ENCODE data around the gene NDUFV2.

- TF ChIP-seq POLR2A (IDR thresholded peaks at IDR 0.05; ENCODE audit: low read depth, low read length) (no peak), CTCF (IDR thresholded peaks at IDR 0.05; ENCODE audit: extremely low read depth in 1 of 2, insufficient read depth in 1 of 2, low read depth in 1 of 2, low read length in 2 of 2) (no peak), JUN (IDR thresholded peaks at IDR 0.05; ENCODE audit: borderline replicate concordance, insufficient read depth, insufficient read length, low read depth) (peak; percentile 22), GATA2 (IDR thresholded peaks at IDR 0.05; ENCODE audit: insufficient read depth, insufficient read length, low read depth, low read length) (no peak), MAX (IDR thresholded peaks at IDR 0.05; ENCODE audit: insufficient read depth, insufficient read length) (no peak)
Measured at GRCh38 chr18:9137168-9138066, 34.9 kb downstream of the NDUFV2 start.

Data from endothelial cell of umbilical vein (primary cell).